GM21619 (cell line): ENCODE results near the gene GRIN2C.
"Not testable (repeated sequence)": the region's sequence is repeated elsewhere in the genome, so short reads cannot be mapped to it uniquely, and the experiment has no call there.

Experiments
- ATAC-seq: cut with Tn5 transposase; IDR thresholded peaks from one replicate; pipeline ENCODE4 v1.9.1; 2021; ENCODE audit not compliant: unreplicated experiment

Gene GRIN2C

DNA sequence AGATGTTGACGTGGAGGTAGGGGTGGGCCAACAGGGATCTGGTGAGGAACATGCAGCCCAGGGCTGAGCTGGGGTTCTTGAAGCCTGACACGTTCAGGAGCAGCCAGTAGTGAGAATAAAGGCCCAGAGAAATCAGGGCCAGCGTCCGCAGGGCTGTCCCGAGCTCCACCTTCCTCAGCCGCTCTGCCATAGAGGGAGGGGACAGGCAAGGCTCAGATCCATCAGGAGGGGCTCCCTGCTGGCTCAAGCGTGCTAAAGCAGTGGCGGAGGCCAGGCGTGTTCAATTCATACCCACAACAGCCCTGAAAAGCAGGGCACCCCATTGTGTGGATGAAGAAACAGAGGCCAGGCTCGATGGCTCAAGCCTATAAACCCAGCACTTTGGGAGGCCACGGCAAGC is 21.4 kb upstream of the GRIN2C start:
- no peak for ATAC-seq

GRCh38 chr17:74879308-74879707 is 19.6 kb upstream of the GRIN2C start:
- ATAC-seq, result no peak

GRCh38 chr17:74878658-74879057 is 19.0 kb upstream of the GRIN2C start:
- ATAC-seq, result no peak

GRCh38 chr17:74877592-74878548 is 18.2 kb upstream of the GRIN2C start:
- no peak for ATAC-seq

DNA sequence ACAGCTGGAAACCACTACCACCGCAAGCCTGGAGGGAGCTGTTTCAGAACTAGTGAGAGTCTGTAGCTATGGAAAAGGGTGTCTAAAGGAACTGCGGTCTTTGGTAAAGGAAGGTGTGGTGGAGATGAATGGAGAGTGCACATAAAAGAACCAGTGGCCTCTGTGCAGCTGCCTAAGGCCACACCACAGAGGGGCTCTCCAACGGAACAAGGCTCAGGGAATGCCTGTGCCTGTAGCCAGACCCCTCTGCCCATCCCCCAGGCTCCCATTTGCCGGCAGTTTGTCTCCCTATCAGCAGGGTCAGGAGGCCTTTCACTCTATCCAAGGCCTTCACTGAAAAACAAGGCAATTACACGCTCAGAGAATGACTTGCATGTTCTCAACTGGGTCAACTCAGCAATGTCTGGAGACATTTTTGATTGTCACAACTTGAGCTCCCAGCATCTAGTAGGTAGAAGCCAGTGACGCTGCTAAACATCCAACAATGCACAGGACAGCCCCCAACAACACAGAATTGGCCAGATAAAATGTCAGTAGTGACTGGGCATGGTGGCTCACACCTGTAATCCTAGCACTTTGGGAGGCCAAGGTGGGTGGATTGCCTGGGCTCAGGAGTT is 16.4 kb upstream of the GRIN2C start:
- no peak for ATAC-seq

- ATAC-seq, result no peak
Observed at GRCh38 chr17:74875155-74875976, 15.7 kb upstream of the GRIN2C start.

GRCh38 chr17:74874615-74875037 is 14.9 kb upstream of the GRIN2C start:
- no peak for ATAC-seq

DNA sequence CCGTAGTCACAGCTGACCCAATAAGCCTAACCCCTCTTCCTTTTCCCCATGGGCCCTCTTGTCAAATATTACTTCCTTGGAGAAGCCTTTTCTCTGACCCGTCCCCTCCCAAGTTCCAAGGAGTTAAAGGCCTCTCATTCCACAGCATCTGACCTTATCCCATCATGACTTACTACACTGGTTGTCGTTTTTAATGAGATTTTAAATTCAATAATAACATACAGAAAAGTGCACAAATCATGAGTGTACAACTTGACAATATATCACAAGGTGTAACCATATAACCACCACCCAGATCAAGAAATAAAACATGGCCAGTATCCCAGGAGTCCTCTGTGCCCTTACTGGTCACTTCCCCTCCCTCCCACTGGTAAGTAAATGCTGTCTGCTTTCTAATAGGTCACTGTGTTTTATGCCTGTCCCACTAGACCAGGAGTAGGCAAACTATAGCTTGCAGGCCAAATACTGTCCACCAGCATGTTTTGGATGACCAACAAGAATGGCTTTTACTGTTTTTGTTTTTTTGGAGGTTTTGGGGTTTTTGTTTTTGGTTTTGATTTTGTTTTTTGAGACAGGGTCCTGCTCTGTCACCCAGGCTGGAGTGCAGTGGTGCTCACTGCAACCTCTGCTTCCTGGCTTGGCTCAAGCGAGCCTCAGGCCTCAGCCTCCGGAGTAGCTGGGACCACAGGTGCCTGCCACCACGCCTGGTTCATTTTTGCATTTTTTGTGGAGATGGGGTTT is 14.4 kb upstream of the GRIN2C start:
- ATAC-seq, result no peak

DNA sequence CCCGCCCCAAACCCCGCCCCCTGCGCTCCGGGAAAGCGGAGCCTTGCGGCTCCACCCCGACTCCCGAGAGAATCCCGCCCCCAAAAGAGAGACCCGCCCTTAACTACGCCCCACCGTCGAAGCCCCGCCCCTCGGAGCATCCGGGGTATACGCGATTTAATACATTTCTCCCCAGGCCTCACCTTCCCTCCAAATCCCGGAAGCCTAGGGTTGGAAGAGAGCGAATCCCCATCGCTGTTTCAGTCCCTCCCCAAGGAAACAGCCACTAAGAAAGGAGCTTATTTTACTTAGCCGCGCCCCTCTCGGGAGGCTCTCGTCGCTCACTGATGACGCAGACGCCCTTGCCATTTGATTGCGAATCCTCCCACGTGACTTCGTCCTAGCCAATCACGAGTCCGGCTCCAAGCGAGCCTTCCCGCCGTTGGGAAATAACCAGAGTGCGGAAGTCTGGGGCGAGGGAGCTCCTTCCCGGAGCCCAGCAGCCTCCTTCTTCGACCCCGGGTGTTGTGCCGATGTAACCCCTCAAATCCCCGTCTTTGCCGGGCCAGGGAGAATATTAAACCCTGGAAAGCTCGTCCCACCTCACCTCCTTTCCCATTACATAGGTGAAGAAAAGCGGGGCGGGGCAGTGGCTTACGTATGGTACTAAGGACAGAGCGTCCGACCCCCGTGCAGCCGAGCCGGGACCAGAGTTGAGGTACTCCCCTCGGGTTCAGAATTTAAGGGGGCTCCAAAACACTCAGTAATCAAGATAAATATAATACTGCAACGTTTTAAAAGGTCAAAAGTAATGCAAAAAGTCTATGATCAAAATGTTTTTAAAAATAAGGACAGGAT is 13.6 kb upstream of the GRIN2C start:
- ATAC-seq, result peak; percentile 89

DNA sequence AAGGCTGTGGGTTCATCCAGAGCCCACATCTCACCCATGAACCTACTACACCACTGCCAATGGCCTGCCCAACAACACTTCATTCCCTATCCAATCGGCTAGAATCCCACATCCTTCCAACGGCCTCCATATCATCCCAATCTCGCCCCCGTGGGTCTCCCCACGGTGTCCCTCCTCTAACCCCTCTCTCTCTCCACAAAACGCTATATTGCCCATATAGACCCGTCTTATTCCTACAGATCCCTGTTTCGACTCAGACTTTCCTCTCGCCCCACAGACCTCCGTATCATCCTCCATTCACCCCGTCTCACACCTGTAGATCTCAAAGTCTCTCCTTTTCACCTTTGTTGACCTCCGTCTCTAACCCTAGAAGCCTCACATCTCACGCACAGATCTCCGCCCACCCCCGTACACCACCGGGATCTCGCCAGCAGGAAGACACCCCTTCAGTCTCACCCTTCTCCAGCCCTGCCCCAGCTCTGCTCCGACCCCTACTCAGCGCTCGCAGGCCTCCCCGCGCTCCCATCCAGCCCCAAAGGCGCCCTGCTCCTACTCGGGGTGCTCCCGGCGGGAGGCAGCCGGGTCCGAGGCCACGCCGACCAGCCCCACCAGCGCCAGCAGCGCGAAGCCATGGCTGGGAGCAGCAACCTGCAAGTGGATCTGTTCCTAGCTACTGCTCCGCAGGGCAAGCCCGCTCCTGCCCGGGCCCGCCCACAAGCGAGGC is 12.8 kb upstream of the GRIN2C start, which contains the start of gene FDXR:
FDXR (minus strand) TSS at position 682 of the 724 bp plus-strand sequence; CDS start at position 632, 50 bp downstream.
- peak; percentile 49 for ATAC-seq

DNA sequence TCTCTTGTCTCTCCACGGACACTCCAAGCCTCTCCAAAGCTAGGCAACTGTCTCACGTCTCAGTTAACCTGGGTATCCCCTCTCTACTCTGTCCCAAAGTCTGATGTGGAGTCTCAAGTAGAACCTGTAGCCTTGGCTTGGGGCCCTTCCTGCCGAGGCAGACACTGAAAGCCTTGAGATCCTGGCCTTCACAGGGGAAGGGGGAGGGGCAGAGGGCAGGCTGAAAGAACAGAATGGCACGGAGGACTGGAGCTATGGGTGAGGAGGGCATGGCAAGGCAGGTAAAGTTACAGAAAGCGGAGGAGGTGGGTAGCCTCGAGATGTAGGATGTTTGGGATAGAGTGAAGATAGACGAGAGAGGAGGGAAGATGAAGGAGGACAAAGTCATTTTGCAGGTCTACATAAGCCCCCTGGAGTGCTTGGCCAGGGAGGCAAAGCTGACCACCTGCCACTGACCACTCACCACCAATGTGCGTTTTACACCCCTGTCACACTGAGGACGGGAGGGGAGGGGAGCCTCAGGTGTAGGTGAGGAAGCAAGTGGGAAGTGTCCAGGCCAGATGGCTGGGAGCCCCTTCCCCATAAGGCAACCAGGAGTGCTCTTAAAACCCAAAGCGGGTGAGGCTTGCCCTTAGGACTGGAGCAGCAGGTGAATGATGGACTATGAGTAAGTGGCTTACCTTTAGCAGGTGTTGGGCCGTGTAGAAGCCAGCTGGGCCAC is 11.8 kb upstream of the GRIN2C start:
- no peak for ATAC-seq

- no peak for ATAC-seq
Observed at GRCh38 chr17:74870512-74870911, 10.8 kb upstream of the GRIN2C start.

- not testable (repeated sequence) for ATAC-seq
Observed at GRCh38 chr17:74870028-74870427, 10.3 kb upstream of the GRIN2C start.

- no peak for ATAC-seq
Observed at GRCh38 chr17:74868908-74869255, 9.2 kb upstream of the GRIN2C start.

GRCh38 chr17:74868251-74868907 is 8.7 kb upstream of the GRIN2C start:
- no peak for ATAC-seq

DNA sequence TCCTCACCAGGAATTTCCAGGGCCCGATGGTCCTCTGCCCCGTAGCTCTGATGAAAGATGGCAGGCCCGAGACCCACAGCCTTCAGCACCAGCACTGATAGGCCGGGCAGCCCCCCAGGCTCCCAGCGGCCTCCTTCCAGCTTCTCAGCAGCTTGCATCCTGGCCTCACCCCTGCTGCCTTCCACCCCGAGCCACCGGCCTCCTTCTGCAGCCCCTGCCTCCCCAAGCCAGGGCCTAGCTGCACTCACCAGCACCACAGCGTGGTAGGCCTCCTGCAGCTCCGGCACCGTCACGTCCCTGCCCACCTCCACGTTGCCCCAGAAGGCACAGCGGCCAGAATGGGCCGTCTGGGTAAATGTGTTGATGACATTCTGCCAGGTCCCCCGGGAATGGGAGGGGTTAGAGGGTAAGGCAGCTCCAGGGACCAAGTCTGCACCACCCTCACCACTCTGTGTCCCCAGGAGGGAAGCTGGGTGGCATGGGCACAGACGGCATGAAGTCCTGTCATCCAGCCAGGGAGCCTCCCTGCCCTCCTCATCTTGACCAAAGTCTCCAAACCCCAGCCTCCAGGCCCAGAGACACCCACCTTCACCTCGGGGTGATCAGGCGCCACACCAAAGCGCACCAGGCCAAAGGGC is 6.6 kb upstream of the GRIN2C start:
- no peak for ATAC-seq

DNA sequence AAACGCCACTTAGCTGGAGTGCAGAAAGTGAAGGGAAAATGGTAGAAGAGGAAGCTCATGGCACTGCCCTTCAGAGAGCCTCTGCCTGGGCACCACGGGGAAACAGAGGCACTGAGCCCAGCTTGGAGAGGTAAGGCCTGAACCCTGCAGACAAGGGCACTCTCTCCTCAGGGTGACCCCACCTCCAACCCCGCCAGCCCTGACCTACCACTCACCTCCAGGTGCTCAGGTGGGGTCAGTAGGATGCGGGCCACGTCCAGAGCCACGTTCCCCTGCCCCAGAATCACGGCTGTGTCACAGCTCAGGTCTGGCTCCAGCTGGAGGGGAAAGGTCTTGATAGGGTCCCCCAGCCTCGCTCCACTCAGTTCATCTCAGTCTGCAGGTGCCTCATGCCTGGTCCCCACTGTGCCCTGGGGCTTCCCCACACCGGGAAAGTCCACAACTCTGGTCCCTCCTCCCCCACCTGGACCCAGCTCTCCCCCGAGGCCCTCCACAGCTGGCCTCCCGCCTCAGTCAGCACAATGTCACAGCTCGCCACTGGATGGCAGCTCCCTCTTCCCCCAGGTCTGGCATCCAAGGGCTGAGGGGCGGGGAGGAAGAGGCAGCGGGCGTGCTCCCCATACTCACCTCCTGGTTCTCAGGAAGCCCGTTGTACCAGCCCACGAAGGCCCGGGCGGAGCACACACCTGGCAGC is 6.0 kb upstream of the GRIN2C start:
- no peak for ATAC-seq
